NCI-H82 treated with DMSO at 0.1 percent for 48 hours (cell line): ENCODE results near the gene AFAP1.

Source experiments
- DNase-seq: peaks from one replicate; lab custom pipeline; 2025; ENCODE audit not compliant: unreplicated experiment; lab: John Stamatoyannopoulos, UW

AFAP1 gene

GRCh38 chr4:7894098-7894676 lies 45.5 kb downstream of the AFAP1 start:
- no peak for DNase-seq

GRCh38 chr4:7893539-7893938 lies 46.1 kb downstream of the AFAP1 start:
- no peak for DNase-seq

GRCh38 chr4:7892212-7893019 lies 47.2 kb downstream of the AFAP1 start:
- peak; percentile 17 for DNase-seq

DNA sequence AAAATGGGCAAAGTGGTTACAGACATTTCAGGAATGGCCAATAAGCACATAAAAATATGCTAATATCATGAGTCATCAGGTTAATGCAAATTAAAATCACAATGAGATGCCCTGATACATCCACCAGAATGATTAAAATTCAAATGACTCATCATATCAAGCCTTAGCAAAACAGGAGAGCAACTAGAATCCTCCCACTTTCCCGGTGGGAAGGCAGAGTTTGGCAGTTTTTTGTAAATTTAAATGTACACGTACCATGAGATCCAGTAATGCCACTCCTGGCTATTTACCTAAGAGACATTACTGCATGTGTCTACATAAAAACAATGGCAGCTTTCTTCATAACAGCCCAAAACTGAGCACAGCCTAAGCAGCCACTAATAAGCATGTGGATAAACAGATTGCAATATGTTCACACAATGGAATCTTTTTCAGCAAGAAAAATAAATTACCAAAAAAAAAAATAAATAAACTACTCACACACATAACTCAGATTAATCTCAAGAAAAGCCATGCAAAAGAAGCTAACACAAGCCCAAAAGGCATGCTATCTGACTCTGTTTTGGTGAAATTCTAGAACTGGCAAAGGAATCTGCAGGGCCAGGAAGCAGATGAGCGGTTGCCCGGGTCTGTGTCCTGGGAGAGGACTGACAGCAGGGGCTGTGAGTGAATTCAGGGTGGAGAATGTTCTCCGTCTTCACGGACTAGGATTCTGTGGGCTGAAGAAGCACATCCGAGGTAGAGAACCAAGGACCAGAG lies 48.8 kb downstream of the AFAP1 start:
- no peak for DNase-seq

- no peak for DNase-seq
These were observed 52.2 kb downstream of the AFAP1 start for GRCh38 chr4:7887436-7887835.

- no peak for DNase-seq
These were observed 53.4 kb downstream of the AFAP1 start for GRCh38 chr4:7886007-7886973.

GRCh38 chr4:7885216-7886006 lies 54.2 kb downstream of the AFAP1 start:
- DNase-seq = no peak

GRCh38 chr4:7880683-7881082 lies 59.0 kb downstream of the AFAP1 start:
- no peak for DNase-seq

DNA sequence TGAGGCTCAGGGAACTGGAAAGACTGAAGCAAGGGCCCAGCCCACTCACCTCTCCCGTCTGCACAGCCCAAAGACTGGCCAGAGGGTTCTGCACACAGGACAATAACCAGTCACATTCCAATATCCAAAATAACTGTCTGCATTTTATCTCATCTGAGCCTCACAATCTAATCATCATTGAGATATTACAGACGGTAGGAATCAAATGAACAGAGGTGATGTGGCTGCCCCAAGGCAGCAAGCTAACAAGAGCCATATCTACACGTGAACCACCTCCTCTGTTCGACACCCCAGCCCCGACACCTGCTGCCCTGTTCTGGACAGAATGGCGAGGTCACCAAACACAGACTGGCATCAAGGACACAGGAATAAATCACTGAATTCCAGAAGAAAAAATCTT lies 60.5 kb downstream of the AFAP1 start:
- DNase-seq = no peak

- DNase-seq = no peak
These were observed 61.3 kb downstream of the AFAP1 start for GRCh38 chr4:7878323-7878722.

GRCh38 chr4:7877176-7877575 lies 62.5 kb downstream of the AFAP1 start:
- DNase-seq = no peak

GRCh38 chr4:7876201-7876875 lies 63.3 kb downstream of the AFAP1 start:
- DNase-seq = no peak

- DNase-seq = no peak
These were observed 64.8 kb downstream of the AFAP1 start for GRCh38 chr4:7874838-7875237.

GRCh38 chr4:7873881-7874280 lies 65.8 kb downstream of the AFAP1 start:
- no peak for DNase-seq

DNA sequence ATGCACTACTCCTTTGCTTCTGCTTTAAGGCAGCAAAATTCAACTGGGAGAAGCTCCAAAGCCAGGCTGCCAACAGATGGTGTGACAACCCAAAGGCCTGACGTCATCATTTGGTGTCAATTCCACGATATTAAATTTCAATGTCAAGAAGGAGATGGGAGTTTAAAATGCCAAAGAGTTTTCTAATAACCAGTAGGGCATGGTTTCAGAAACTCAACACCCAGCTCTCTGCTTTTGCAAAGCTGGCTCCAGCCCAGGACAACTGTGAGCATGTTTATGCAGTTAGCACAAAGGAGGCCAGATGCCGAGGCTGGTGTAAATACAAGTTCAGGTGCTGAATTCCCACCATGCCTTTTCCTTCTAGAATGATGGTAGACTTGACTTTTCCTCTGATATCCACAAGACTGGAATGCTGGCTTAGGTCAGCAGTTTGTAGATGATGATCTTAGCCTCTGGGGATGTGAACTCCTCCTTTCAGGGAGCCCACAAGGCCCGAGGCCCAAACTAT lies 67.3 kb downstream of the AFAP1 start:
- no peak for DNase-seq

DNA sequence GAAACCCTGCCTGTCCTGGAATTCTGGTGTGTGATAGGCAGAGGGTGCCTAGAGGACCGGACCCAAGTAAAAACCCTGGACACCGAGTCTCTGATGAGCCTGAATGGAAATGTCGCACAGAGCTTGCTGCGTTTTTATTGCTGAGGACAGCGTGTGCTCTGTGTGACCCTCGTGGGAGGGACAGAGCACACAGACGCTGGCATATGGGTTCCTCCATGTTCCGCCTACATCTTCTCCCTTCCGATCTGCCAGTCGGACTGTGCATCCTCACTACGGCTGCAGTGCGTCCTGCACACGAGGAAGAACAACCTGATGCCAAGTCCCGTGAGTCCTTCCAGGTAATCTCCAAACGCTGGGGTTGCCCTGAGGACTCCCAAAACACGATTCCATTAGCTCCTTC lies 68.3 kb downstream of the AFAP1 start:
- DNase-seq = no peak

DNA sequence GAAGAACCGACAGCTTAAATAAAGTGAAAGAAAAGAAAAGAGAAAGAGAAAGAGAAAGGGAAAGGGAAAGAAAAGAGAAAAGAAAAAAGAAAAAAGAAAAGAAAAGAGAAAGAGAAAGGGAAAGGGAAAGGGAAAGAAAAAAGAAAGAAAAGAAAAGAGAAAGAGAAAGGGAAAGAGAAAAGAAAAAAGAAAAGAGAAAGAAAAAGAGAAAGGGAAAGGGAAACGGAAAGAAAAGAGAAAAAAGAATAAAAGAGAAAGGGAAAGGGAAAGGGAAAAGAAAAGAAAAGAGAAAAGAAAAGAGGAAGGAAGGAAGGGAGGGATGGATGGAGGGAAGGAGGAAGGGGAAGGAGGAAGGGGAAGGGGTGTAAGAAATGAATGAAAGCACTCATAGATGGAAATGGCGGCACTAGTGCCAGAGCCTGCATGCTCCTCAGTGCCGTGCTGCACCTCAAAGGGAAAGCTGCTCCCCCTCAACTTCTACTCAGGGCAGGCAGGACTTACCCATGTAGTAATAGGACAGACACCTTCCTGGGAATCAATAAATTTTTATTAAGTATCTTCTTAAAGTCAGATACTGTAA lies 70.7 kb downstream of the AFAP1 start:
- no peak for DNase-seq

- DNase-seq = no peak
These were observed 71.3 kb downstream of the AFAP1 start for GRCh38 chr4:7868436-7868775.
